SH-SY5Y (cell line): ENCODE data around the gene CES3.

ENCODE experiments used
- GATA2 ChIP-seq: IDR thresholded peaks from 2 replicates; pipeline ENCODE4 v1.6.1; 2011; ENCODE audit warnings: mild to moderate bottlenecking, low read depth, low read length
- GATA3 ChIP-seq: IDR thresholded peaks from 2 replicates; pipeline ENCODE4 v1.6.1; 2011; ENCODE audit warnings: low read depth, mild to moderate bottlenecking, low read length, moderate library complexity

DNA sequence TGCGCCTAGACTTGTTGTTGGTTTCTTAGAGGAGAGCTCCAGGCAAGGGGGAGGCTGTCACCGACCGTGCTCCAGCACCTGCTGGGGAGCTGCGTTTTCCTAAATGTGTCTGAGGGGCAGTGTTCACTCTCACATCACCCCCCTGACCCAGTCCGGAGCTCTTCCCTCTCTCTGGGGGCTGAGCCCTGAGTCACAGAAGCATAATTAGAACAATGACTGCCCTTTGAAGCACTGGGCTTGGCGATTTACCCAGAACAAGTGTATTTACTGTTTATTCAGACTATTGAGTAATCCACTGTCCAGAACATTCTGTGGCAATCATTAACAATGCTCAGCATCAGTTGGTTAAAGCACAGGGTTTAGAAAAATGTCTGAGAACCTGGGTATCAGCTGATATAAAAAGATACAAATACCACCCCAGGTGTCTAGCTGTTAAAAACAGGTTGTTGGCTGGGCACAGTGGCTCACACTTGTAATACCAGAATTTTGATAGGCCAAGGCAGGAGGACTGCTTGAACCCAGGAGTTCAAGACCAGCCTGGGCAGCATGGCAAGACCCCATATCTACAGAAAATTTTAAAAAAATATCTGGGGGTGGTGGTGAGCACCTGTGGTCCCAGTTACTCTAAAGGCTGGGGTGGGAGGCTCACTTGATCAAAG is 35.4 kb downstream of the CES3 start:
- TF ChIP-seq GATA2, result no peak
- TF ChIP-seq GATA3, result no peak
